HG03354 (cell line): ENCODE results near the gene DNAJC7.

Source experiments
- ATAC-seq: cut with Tn5 transposase; IDR thresholded peaks from one replicate; pipeline ENCODE4 v1.9.1; 2021; ENCODE audit warnings: mild to moderate bottlenecking; ENCODE audit not compliant: unreplicated experiment, poor library complexity, severe bottlenecking

Gene DNAJC7

GRCh38 chr17:42016941-42017865 lies at the start of gene DNAJC7:
TSS of gene DNAJC7 (minus strand) at chr17:42017439. CDS start at chr17:42017416, 23 bp downstream.
- peak; percentile 82 for ATAC-seq

- ATAC-seq = no peak
These were observed 48.0 kb upstream of the DNAJC7 start for GRCh38 chr17:42065201-42065600.

GRCh38 chr17:42062681-42063080 lies 45.4 kb upstream of the DNAJC7 start:
- ATAC-seq = no peak

- ATAC-seq = no peak
These were observed 44.6 kb upstream of the DNAJC7 start for GRCh38 chr17:42061646-42062487.

- ATAC-seq = no peak
These were observed 43.0 kb upstream of the DNAJC7 start for GRCh38 chr17:42060231-42060630.

- no peak for ATAC-seq
These were observed 42.6 kb upstream of the DNAJC7 start for GRCh38 chr17:42059815-42060214.

- no peak for ATAC-seq
These were observed 40.8 kb upstream of the DNAJC7 start for GRCh38 chr17:42058063-42058462.

- ATAC-seq = no peak
These were observed 39.4 kb upstream of the DNAJC7 start for GRCh38 chr17:42056635-42057034.

GRCh38 chr17:42055496-42055895 lies 38.3 kb upstream of the DNAJC7 start:
- no peak for ATAC-seq

GRCh38 chr17:42055027-42055426 lies 37.8 kb upstream of the DNAJC7 start:
- ATAC-seq = no peak

- ATAC-seq = no peak
These were observed 36.7 kb upstream of the DNAJC7 start for GRCh38 chr17:42053731-42054500.

GRCh38 chr17:42052346-42052877 lies 35.2 kb upstream of the DNAJC7 start:
- no peak for ATAC-seq

- ATAC-seq = no peak
These were observed 34.4 kb upstream of the DNAJC7 start for GRCh38 chr17:42051645-42052044.

- ATAC-seq = no peak
These were observed 33.8 kb upstream of the DNAJC7 start for GRCh38 chr17:42051013-42051400.

- no peak for ATAC-seq
These were observed 33.3 kb upstream of the DNAJC7 start, which contains the start of gene C17orf113 for GRCh38 chr17:42050393-42051012. TSS of gene C17orf113 (minus strand) at chr17:42050601. CDS start at chr17:42043376, 7,225 bp downstream.

GRCh38 chr17:42049834-42050392 lies 32.7 kb upstream of the DNAJC7 start:
- ATAC-seq = no peak

- ATAC-seq = no peak
These were observed 30.1 kb upstream of the DNAJC7 start for GRCh38 chr17:42047343-42047742.

- ATAC-seq = no peak
These were observed 28.5 kb upstream of the DNAJC7 start for GRCh38 chr17:42045719-42046118.
